RCC 7860 (cell line): ENCODE data around the gene TCAP.

Experiments used
- DNase-seq: peaks from one replicate; pipeline ENCODE4 v3.0.0-alpha.2; 2015; ENCODE audit warnings: low spot score
- FAIRE-seq: peaks from 2 replicates; lab custom pipeline; 2012; peaks lifted over from hg19 to GRCh38; lab: Jason Lieb, UNC

Gene TCAP

GRCh38 chr17:39628655-39629493, 36.3 kb upstream of the TCAP start:
- DNase-seq, result no peak
- FAIRE-seq, result no peak

- FAIRE-seq (no peak), DNase-seq (no peak)
Observed at GRCh38 chr17:39629494-39629880, 35.7 kb upstream of the TCAP start.

GRCh38 chr17:39629898-39630297, 35.3 kb upstream of the TCAP start:
- DNase-seq, result no peak
- no peak for FAIRE-seq

GRCh38 chr17:39631403-39631802, 33.7 kb upstream of the TCAP start:
- DNase-seq, result no peak

GRCh38 chr17:39632153-39632941, 32.8 kb upstream of the TCAP start:
- DNase-seq (no peak), FAIRE-seq (no peak)

More at GRCh38 chr17:39631403-39631802, 33.7 kb upstream of the TCAP start:
- no peak for FAIRE-seq

GRCh38 chr17:39633570-39634183, 31.5 kb upstream of the TCAP start:
- no peak for DNase-seq
- FAIRE-seq, result no peak

- DNase-seq (peak; percentile 20), FAIRE-seq (no peak)
Observed at GRCh38 chr17:39634384-39634871, 30.7 kb upstream of the TCAP start.

- FAIRE-seq (no peak), DNase-seq (no peak)
Observed at GRCh38 chr17:39635614-39636176, 29.5 kb upstream of the TCAP start.

GRCh38 chr17:39636587-39636926, 28.6 kb upstream of the TCAP start:
- no peak for DNase-seq
- no peak for FAIRE-seq

GRCh38 chr17:39636927-39637736, 28.0 kb upstream of the TCAP start, which contains the start of gene STARD3:
STARD3 (plus strand) TSS chr17:39637144; CDS start chr17:39653532, 16,388 bp downstream.
- FAIRE-seq, result no peak
- DNase-seq, result peak; percentile 49

- no peak for FAIRE-seq
- DNase-seq, result no peak
Observed at GRCh38 chr17:39638317-39638716, 26.8 kb upstream of the TCAP start.

- DNase-seq (no peak), FAIRE-seq (no peak)
Observed at GRCh38 chr17:39639043-39639442, 26.1 kb upstream of the TCAP start.

GRCh38 chr17:39639566-39640458, 25.3 kb upstream of the TCAP start:
- DNase-seq, result peak; percentile 20

GRCh38 chr17:39640591-39641031, 24.5 kb upstream of the TCAP start:
- FAIRE-seq (no peak), DNase-seq (peak; percentile 53)

More at GRCh38 chr17:39639566-39640458, 25.3 kb upstream of the TCAP start:
- FAIRE-seq, result no peak

GRCh38 chr17:39641097-39641496, 24.1 kb upstream of the TCAP start:
- DNase-seq, result no peak
- FAIRE-seq, result no peak

- no peak for FAIRE-seq
Observed at GRCh38 chr17:39641883-39642282, 23.3 kb upstream of the TCAP start.

GRCh38 chr17:39642291-39643074, 22.7 kb upstream of the TCAP start:
- no peak for DNase-seq
- no peak for FAIRE-seq

More at GRCh38 chr17:39641883-39642282, 23.3 kb upstream of the TCAP start:
- no peak for DNase-seq

- FAIRE-seq, result peak; percentile 18
Observed at GRCh38 chr17:39643271-39643670, 21.9 kb upstream of the TCAP start.

More at GRCh38 chr17:39643271-39643670, 21.9 kb upstream of the TCAP start:
- DNase-seq, result peak; percentile 55
